ENCODE data around the gene RIPK3.
"Not testable (repeated sequence)": the region's sequence is repeated elsewhere in the genome, so short reads cannot be mapped to it uniquely, and the experiment has no call there.

Gene RIPK3

GRCh38 chr14:24369463-24369862 is 29.7 kb upstream of the RIPK3 start:
- no peak for DNase-seq

DNA sequence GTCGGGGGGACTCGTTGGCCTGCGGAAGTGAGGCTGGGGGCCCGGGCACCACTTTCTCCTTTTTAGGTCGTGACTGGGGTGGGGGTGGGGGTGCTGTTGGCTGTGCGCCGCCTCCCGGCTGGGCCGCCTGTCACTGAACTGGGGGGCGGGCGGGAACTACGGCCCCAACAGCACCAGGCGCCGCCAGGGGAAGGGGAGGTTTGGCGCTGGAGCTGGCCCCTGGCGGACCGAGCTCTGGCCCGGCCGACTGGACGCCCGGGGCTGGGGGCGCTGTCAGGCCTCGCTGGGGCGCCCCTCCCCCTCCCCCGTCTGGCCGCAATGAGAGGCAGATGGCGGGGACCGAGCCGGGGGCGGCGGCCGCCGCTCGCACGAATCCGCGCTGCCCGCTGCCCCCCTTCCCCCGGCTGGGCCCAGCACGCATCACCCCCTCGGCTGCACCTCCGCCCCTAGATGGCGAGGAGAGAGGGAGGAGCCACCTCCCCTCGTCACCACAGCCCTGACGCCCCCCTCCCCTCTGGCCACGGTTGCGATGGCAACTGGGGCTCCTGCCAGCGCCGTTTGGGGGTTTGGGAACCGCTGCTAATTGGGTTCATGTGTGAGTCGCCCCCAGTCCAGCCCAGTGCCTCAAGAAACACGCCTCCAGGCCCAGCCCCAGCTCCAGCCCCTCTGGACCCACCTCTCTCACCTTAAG is 28.9 kb upstream of the RIPK3 start:
- DNase-seq: peak; percentile 16

GRCh38 chr14:24368212-24368561 is 28.4 kb upstream of the RIPK3 start:
- DNase-seq: no peak

- DNase-seq: peak; percentile 38
Observed at GRCh38 chr14:24367514-24368211, 27.9 kb upstream of the RIPK3 start, which contains the start of gene NFATC4. Gene NFATC4 (plus strand): TSS chr14:24368184. CDS start chr14:24368341, 157 bp downstream.

- peak; percentile 69 for DNase-seq
Observed at GRCh38 chr14:24366721-24367513, 27.1 kb upstream of the RIPK3 start.

GRCh38 chr14:24366413-24366720 is 26.6 kb upstream of the RIPK3 start:
- DNase-seq: no peak

DNA sequence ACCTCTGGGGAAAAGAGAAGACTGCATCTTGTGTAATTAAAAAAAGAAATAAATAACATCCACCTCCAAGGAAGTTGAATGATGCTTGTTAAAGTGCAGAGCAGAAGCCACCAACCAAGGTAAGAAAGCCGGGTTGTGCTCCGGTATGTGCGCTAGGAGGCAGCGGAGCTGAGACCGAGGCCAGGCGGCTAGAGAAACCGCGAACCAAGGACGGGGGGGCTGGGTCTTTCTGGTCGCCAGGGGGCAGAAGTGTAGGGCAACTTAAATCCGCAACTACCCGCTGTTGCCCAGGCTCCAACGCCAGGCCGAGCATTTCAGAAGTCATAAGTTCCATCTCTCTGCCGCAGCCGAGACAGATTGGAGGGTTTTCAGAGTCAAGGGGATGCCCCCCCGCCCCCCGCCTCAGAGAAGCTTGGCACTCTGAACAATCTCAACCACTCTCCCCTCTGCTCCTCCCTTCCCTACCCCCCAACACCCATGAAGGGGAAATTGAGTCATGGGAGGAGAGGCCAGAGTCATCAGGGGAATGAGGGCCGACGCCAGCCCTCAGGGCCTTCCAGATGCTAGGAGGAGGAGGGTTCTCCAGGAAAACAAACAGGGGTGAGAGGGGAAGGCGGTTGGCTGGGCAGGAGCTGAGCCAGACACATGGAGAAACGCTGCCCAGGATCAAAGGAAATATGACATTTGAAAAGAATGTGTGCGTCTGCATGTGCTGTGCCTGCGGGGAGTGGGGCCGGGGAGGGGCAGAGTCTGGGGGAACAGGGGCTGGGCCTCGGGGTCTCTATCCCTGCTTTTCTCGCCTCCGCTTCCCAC is 26.0 kb upstream of the RIPK3 start:
- DNase-seq: peak; percentile 74

DNA sequence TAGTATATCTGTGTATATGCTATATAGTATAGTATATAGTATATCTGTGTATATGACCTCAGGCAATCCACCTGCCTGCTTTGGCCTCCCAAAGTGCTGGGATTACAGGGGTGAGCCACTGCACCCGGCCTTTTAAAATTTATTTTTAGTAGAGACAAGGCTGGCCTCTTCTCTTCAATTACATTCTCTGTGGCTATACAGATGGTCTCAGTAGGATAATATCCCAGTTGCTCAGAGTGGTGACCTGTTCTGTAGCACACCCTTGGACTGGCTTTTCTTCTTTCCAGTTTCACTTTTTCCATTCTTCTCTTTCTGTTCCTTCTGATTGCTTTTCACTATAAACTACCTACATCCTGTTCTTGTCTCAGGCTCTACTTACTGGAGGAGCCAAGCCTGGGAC is 25.1 kb upstream of the RIPK3 start:
- no peak for DNase-seq

DNA sequence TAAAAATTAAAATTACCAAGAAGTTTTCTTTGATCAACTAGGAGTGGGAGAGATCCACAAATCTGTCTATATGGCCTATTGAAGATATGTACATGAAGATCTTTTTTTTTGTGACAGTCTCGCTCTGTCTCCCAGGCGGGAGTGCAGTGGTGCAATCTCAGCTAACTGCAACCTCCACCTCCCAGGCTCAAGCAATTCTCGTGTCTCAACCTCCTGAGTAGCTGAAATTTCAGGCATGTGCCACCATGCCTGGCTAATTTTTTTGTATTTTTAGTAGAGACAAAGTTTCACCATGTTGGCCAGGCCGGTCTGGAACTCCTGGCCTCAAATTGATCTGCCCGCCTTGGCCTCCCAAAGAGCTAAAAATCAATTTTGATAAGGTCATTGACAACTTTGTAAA is 23.6 kb upstream of the RIPK3 start:
- DNase-seq: no peak

DNA sequence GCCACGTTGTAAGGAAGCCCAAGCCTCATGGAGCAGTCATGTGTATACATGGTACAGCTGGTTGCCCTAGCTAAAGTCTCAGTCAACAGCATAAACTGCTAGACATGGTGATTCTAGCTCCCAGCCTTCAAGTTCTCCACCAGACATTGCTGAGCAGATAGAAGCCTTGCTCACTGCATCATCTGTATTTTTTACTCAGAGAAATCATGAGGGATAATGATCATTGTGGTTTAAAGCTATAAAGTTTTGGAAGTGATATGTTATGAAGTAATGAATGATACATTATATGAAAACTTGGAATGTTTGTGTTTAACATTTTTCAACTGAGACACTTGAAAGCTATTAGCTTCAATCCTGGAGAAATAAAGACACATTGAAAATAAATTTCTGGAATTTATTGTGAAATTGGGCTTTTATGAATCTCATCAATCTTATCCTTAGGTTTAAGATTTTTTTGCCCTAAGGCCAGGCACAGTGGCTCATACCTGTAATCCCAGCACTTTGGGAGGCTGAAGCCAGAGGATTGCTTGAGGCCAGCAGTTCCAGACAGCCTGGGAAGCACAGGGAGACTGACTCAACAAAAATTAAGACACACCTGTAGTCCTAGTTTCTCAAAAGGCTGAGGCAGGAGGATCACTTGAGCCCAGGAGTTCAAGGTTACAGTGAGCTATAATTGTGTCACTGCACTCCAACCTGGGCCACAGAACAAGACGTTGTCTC is 22.6 kb upstream of the RIPK3 start:
- DNase-seq: no peak

GRCh38 chr14:24361326-24361725 is 21.5 kb upstream of the RIPK3 start:
- DNase-seq: no peak

DNA sequence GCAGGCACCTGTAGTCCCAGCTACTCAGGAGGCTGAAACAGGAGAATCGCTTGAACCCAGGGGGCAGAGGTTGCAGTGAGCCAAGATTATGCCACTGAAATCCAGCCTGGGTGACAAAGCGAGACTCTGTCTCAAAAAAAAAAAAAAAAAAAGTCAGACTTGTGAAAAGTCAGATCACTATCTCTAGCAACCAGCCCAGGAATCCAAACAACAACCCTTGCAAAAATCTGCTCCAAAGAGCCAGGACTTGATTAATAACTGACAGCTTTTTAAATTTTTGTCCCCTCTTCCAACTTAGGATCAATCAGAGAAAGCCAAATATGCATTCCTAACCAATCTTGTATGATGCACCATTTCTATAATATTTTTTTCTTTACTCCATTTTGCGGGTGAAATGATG is 20.5 kb upstream of the RIPK3 start:
- DNase-seq: no peak

- no peak for DNase-seq
Observed at GRCh38 chr14:24356208-24356607, 16.4 kb upstream of the RIPK3 start.

DNA sequence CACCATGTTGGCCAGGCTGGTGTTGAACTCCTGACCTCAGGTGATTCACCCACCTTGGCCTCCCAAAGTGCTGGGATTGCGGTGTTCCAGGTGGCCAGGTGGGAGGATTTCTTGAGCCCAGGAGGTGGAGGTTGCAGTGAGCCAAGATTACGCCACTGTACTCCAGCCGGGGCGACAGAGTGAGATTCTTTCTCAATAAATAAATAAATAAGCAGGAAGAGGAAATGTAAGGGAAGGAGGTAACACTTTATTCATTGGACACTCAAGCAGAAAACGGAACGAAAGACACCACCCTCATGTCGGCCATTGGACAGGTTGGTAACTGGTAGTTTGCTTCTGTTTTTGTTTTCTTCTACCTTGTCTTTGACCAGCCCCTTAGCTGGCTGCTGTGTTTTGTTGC is 15.2 kb upstream of the RIPK3 start:
- no peak for DNase-seq

- not testable (repeated sequence) for DNase-seq
Observed at GRCh38 chr14:24354482-24354825, 14.7 kb upstream of the RIPK3 start.

DNA sequence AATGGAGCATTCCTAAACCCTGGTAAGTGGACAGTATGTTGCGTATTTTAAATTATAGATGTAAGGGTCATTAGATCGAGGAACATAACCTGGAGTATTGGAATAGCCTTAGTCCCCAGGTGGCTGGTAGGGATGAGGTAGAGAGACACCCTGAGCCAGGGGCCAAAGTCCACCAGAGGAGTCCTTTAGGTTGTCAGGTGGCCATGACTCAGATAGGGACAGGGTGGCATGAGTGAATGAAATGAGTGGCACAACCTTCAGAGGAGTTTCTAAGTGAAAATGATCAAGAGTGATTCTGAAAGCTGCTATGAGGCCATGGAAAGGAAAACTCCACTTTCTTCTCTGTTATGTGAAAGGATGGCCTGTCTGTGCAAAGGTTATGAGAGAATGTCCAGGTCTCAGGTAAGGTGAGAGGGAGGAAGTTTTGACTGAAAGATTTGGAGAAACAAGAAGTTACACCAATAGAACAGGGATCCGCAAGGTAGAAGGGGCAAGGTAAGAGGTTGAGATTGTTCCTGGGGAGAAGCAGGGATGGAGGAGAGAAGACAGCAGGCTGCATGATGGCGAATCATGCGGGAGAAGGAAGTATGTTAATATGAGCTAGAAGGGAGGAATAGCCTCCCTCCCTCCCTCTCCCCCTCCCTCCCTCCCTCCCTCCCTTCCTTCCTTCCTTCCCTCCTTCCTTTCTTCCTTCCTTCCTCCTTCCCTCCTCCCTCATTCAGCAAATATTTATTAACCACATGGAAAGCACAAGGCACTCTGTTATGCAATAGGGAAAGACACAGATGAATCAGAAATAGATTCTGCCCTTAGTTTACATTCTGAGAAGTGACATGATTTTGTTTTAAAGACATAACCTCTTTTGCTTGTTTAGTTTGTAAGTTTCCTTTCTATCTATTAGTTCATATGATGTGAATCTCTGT is 14.0 kb upstream of the RIPK3 start:
- no peak for DNase-seq

DNA sequence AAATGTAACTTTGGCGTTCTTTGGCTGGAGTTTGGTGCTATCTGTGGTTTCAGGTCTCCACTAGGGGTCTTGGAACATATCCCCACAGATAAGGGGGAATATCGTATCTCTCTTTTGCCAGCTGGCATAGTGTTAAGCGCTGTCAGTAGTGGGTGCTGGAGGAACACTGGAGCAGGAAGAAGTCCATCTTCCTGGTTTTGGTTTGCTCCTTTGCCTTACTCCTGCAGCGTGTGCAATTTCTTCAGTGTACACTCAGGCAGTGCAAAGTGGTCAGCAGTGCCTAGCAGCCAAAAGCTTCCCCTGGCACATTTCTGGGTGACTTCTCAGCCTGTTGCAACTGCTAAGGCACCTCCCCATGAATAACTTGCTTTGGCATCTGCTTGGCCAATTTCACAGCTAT is 11.7 kb upstream of the RIPK3 start:
- DNase-seq: no peak

- DNase-seq: no peak
Observed at GRCh38 chr14:24349742-24350141, 10.0 kb upstream of the RIPK3 start.

DNA sequence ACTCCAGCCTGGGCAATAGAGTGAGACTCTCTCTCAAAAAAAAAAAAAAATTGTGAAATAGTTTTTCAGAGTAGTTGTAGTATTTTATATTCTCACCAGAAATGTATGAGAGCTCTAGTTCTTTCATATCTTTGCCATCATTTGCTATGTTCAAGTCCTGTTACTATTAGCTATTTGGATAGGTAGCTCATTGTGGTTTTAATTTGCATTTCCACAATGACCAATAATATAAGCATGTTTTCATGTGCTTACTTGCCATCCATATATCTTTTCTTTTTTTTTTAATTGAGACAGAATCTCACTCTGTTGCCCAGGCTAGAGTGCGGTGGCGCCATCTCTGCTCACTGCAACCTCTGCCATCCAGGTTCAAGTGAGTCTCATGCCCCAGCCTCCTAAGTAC is 8.4 kb upstream of the RIPK3 start:
- no peak for DNase-seq

- no peak for DNase-seq
Observed at GRCh38 chr14:24347134-24347533, 7.3 kb upstream of the RIPK3 start.
